Stimulated activated CD8-positive, alpha-beta memory T cell treated with anti-CD3 and anti-CD28 coated beads, Interleukin-15, amount 100 ng/mL, for 1 hour (primary cell): ENCODE measurements around the gene SH3GL2.

Source experiments
- DNase-seq: peaks from one replicate; pipeline ENCODE4 v3.0.0-alpha.2; 2020; ENCODE audit warnings: low read depth

The SH3GL2 gene

GRCh38 chr9:17611342-17611741 is 32.5 kb downstream of the SH3GL2 start:
- DNase-seq = no peak

GRCh38 chr9:17611917-17612316 is 33.1 kb downstream of the SH3GL2 start:
- DNase-seq = no peak

- DNase-seq = no peak
Measured at GRCh38 chr9:17613758-17614157, 34.9 kb downstream of the SH3GL2 start.

- DNase-seq = no peak
Measured at GRCh38 chr9:17614250-17614649, 35.4 kb downstream of the SH3GL2 start.

GRCh38 chr9:17614903-17615302 is 36.0 kb downstream of the SH3GL2 start:
- no peak for DNase-seq

- DNase-seq = no peak
Measured at GRCh38 chr9:17622141-17622540, 43.3 kb downstream of the SH3GL2 start.

GRCh38 chr9:17622749-17623148 is 43.9 kb downstream of the SH3GL2 start:
- no peak for DNase-seq

- no peak for DNase-seq
Measured at GRCh38 chr9:17623965-17624364, 45.1 kb downstream of the SH3GL2 start.

- no peak for DNase-seq
Measured at GRCh38 chr9:17624571-17624970, 45.7 kb downstream of the SH3GL2 start.

GRCh38 chr9:17625644-17626388 is 47.0 kb downstream of the SH3GL2 start:
- no peak for DNase-seq

GRCh38 chr9:17627641-17628040 is 48.8 kb downstream of the SH3GL2 start:
- DNase-seq = no peak

- no peak for DNase-seq
Measured at GRCh38 chr9:17628624-17629023, 49.8 kb downstream of the SH3GL2 start.

GRCh38 chr9:17630531-17630949 is 51.7 kb downstream of the SH3GL2 start:
- no peak for DNase-seq

GRCh38 chr9:17631396-17631795 is 52.5 kb downstream of the SH3GL2 start:
- no peak for DNase-seq

- DNase-seq = no peak
Measured at GRCh38 chr9:17632994-17633393, 54.1 kb downstream of the SH3GL2 start.

GRCh38 chr9:17635115-17635890 is 56.4 kb downstream of the SH3GL2 start:
- DNase-seq = no peak

- DNase-seq = no peak
Measured at GRCh38 chr9:17636349-17636748, 57.5 kb downstream of the SH3GL2 start.

GRCh38 chr9:17636821-17637220 is 58.0 kb downstream of the SH3GL2 start:
- no peak for DNase-seq

GRCh38 chr9:17637229-17637628 is 58.4 kb downstream of the SH3GL2 start:
- no peak for DNase-seq

- DNase-seq = no peak
Measured at GRCh38 chr9:17648516-17648915, 69.7 kb downstream of the SH3GL2 start.

- DNase-seq = no peak
Measured at GRCh38 chr9:17651725-17652124, 72.9 kb downstream of the SH3GL2 start.

GRCh38 chr9:17653947-17654465 is 75.1 kb downstream of the SH3GL2 start:
- DNase-seq = no peak

GRCh38 chr9:17656889-17657288 is 78.0 kb downstream of the SH3GL2 start:
- DNase-seq = no peak
